Measurements from ENCODE around the gene ACAP3.
A peak's percentile ranks its signal among the peaks of the same experiment; 100 is the strongest.

ACAP3 gene

GRCh38 chr1:1307261-1307922, 338 bp downstream of the ACAP3 start:
- H3K36me3 ChIP-seq (ENCODE audit: insufficient read depth, low read length): peaks cover 11% of the 10 kb centered on the region; the same call in 1 of the 2 replicates
- TF ChIP-seq CTCF (conservative IDR thresholded peaks at IDR 0.05; ENCODE audit: low read length): no peak
- no peak for TF ChIP-seq EZH2phosphoT487 (IDR thresholded peaks at IDR 0.05; ENCODE audit: borderline replicate concordance)
- H3K9ac ChIP-seq (ENCODE audit: low read depth, low read length, poor library complexity, severe bottlenecking): peak overlapping the region; percentile 83
- peak overlapping the region; percentile 52; the same call in 1 of the 2 replicates for H2AFZ ChIP-seq (ENCODE audit: low read length)
- peak overlapping the region; percentile 85 for H3K4me2 ChIP-seq (ENCODE audit: low read depth, low read length, poor library complexity, severe bottlenecking)
- H3K4me1 ChIP-seq (ENCODE audit: insufficient read depth, low read length, poor library complexity, severe bottlenecking): peaks cover 30% of the 10 kb centered on the region
- H3K27me3 ChIP-seq (ENCODE audit: insufficient read depth, low read length, poor library complexity, severe bottlenecking): no peaks in the 10 kb centered on the region
- peaks cover 33% of the 10 kb centered on the region for H4K20me1 ChIP-seq (ENCODE audit: insufficient read depth, low read length, poor library complexity, severe bottlenecking)
- H3F3A ChIP-seq (ENCODE audit: low read depth): no peaks in the 10 kb centered on the region; the same call in 1 of the 2 replicates
- H3K79me2 ChIP-seq (ENCODE audit: insufficient read depth, low read length): peaks cover 37% of the 10 kb centered on the region
- H3K9me2 ChIP-seq (replicated peaks; ENCODE audit: low read depth, low read length): no peaks in the 10 kb centered on the region
- H3K4me3 ChIP-seq (ENCODE audit: low read length, poor library complexity, severe bottlenecking): peak overlapping the region; percentile 93
- H3K9me3 ChIP-seq (ENCODE audit: insufficient read depth, low read depth, low read length): no peaks in the 10 kb centered on the region

- peaks cover 34% of the 10 kb centered on the region for H4K20me1 ChIP-seq (ENCODE audit: insufficient read depth, low read length, poor library complexity, severe bottlenecking)
- H2AFZ ChIP-seq (ENCODE audit: low read length): no peak overlapping the region
- no peaks in the 10 kb centered on the region; the same call in 1 of the 2 replicates for H3F3A ChIP-seq (ENCODE audit: low read depth)
- H3K4me1 ChIP-seq (ENCODE audit: insufficient read depth, low read length, poor library complexity, severe bottlenecking): peaks cover 30% of the 10 kb centered on the region
- peak overlapping the region; percentile 85 for H3K4me2 ChIP-seq (ENCODE audit: low read depth, low read length, poor library complexity, severe bottlenecking)
- H3K79me2 ChIP-seq (ENCODE audit: insufficient read depth, low read length): peaks cover 37% of the 10 kb centered on the region
- no peaks in the 10 kb centered on the region for H3K9me3 ChIP-seq (ENCODE audit: insufficient read depth, low read depth, low read length)
- H3K4me3 ChIP-seq (ENCODE audit: low read length, poor library complexity, severe bottlenecking): peak overlapping the region; percentile 93
- peaks cover 8% of the 10 kb centered on the region; the same call in 1 of the 2 replicates for H3K36me3 ChIP-seq (ENCODE audit: insufficient read depth, low read length)
- no peaks in the 10 kb centered on the region for H3K9me2 ChIP-seq (replicated peaks; ENCODE audit: low read depth, low read length)
- TF ChIP-seq EZH2phosphoT487 (IDR thresholded peaks at IDR 0.05; ENCODE audit: borderline replicate concordance): no peak
- no peak for TF ChIP-seq CTCF (conservative IDR thresholded peaks at IDR 0.05; ENCODE audit: low read length)
- no peaks in the 10 kb centered on the region for H3K27me3 ChIP-seq (ENCODE audit: insufficient read depth, low read length, poor library complexity, severe bottlenecking)
- H3K9ac ChIP-seq (ENCODE audit: low read depth, low read length, poor library complexity, severe bottlenecking): peak overlapping the region; percentile 83
Observed at GRCh38 chr1:1306661-1307260, 969 bp downstream of the ACAP3 start.

GRCh38 chr1:1306070-1306660, 1.6 kb downstream of the ACAP3 start:
- TF ChIP-seq CTCF (conservative IDR thresholded peaks at IDR 0.05; ENCODE audit: low read length) (peak; percentile 59), EZH2phosphoT487 (IDR thresholded peaks at IDR 0.05; ENCODE audit: borderline replicate concordance) (no peak)
- Histone ChIP-seq H2AFZ (ENCODE audit: low read length) (no peak overlapping the region), H3K4me1 (ENCODE audit: insufficient read depth, low read length, poor library complexity, severe bottlenecking) (peaks cover 30% of the 10 kb centered on the region), H3K9me3 (ENCODE audit: insufficient read depth, low read depth, low read length) (no peaks in the 10 kb centered on the region), H3K27me3 (ENCODE audit: insufficient read depth, low read length, poor library complexity, severe bottlenecking) (no peaks in the 10 kb centered on the region), H4K20me1 (ENCODE audit: insufficient read depth, low read length, poor library complexity, severe bottlenecking) (peaks cover 37% of the 10 kb centered on the region), H3K36me3 (ENCODE audit: insufficient read depth, low read length) (peaks cover 2% of the 10 kb centered on the region; the same call in 1 of the 2 replicates), H3K79me2 (ENCODE audit: insufficient read depth, low read length) (peaks cover 37% of the 10 kb centered on the region), H3K9ac (ENCODE audit: low read depth, low read length, poor library complexity, severe bottlenecking) (peak overlapping the region; percentile 83), H3K9me2 (replicated peaks; ENCODE audit: low read depth, low read length) (no peaks in the 10 kb centered on the region), H3K4me2 (ENCODE audit: low read depth, low read length, poor library complexity, severe bottlenecking) (peak overlapping the region; percentile 85), H3F3A (ENCODE audit: low read depth) (no peaks in the 10 kb centered on the region; the same call in 1 of the 2 replicates), H3K4me3 (ENCODE audit: low read length, poor library complexity, severe bottlenecking) (peak overlapping the region; percentile 93)

Measured in Loucy (cell line).